Measurements from ENCODE around the gene CELF5.

The CELF5 gene

GRCh38 chr19:3343619-3344502 lies 119.4 kb downstream of the CELF5 start:
- no peak for DNase-seq (ENCODE audit: low read depth, low spot score)

DNA sequence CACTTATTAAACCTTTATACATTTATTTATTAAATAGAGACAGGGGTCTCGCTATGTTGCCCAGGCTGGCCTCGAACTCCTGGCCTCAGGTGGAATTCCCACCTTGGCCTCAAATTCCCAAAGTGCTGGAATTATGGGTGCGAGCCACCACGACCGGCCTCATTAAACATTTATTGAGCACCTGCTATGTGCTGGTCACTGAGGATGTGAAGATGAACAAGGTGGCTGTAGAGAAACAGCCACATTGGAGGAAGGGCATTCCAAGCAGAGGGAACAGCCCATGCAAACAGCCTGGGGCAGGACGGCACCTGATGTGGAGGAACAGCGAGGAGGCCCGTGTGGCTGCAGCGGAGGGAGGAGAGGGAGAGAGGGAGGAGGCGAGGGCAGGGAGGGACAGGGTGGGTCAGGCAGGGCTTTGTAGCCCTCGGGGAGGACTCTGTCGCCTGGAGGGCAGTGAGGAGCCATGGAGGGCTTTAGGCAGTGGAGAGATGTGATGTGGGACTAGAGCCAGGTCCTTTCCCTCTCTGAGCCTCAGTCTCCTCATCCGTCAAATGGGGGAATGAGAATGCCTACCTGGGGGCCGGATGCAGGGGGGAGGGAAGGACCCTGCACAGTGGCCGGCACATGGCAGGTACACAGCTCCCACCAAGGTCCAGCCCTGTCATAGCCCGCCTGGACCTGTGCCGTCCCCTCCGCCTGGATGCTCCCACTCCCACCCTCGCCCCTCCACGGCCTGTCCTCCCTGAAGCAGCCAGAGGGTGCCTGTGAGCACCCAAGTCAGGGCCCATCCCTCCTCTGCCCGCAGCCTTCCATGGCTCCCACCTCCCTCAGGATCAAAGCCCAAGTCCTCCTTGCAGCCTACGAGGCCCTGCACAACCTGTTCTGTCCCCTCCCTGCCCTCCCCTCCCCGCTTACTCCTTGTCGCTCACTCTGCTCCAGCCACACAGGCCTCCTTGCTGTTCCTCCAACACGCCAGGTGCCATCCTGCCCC lies 120.4 kb downstream of the CELF5 start:
- no peak for DNase-seq (ENCODE audit: low read depth, low spot score)

- DNase-seq (ENCODE audit: low read depth, low spot score): no peak
Observed at GRCh38 chr19:3345850-3346460, 121.5 kb downstream of the CELF5 start.
